NT2/D1 (cell line): ENCODE data around the gene KMT2B.

ENCODE experiments used
- SUZ12 ChIP-seq: IDR thresholded peaks from 2 replicates; pipeline ENCODE4 v1.6.1; 2011; ENCODE audit not compliant: insufficient read length, insufficient read depth; ENCODE audit errors: extremely low read depth
- YY1 ChIP-seq: IDR thresholded peaks from 2 replicates; pipeline ENCODE4 v1.6.1; 2011; ENCODE audit not compliant: insufficient read length, insufficient read depth
- ZNF274 ChIP-seq: IDR thresholded peaks from 2 replicates; pipeline ENCODE4 v1.6.1; 2011; ENCODE audit warnings: mild to moderate bottlenecking, low read depth, low read length

DNA sequence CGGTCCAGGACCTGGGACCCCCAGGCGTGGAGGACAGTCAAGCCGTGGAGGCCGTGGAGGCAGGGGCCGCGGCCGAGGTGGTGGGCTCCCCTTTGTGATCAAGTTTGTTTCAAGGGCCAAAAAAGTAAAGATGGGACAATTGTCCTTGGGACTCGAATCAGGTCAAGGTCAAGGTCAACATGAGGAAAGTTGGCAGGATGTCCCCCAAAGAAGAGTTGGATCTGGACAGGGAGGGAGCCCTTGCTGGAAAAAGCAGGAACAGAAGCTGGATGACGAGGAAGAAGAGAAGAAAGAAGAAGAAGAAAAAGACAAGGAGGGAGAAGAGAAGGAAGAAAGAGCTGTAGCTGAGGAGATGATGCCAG, 2.3 kb downstream of the KMT2B start:
- TF ChIP-seq ZNF274 (no peak), SUZ12 (no peak), YY1 (no peak)
